ENCODE measurements around the gene SLC6A11. TPM values are rescaled to one million over a fixed set of nuclear protein-coding genes. Genes with fewer than 3 reads are reported as not detected.

Gene SLC6A11
- polyA plus RNA-seq, 2 of the 4 experiments (the other 2 are of a cell fraction), result 0.03 TPM

GRCh38 chr3:10926811-10927521 lies 110.9 kb downstream of the SLC6A11 start (continued):
- no peak for TF ChIP-seq REST (IDR thresholded peaks at IDR 0.05)

- Histone ChIP-seq H3K4me3 (no peak overlapping the region), H3K9me3 (peaks cover 4% of the 10 kb centered on the region; the same call in 1 of the 3 replicates), H3K4me1 (no peaks in the 10 kb centered on the region), H3K4me2 (no peak overlapping the region), H3K27ac (no peak overlapping the region)
- TF ChIP-seq HES2 (IDR thresholded peaks at IDR 0.05), result no peak
- no peak for TF ChIP-seq ZNF302 (CRISPR knock-in tag; IDR thresholded peaks at IDR 0.05)
- no peak for TF ChIP-seq MAZ (IDR thresholded peaks at IDR 0.05; ENCODE audit: borderline replicate concordance, low read depth, low read length)
- no peak for TF ChIP-seq BHLHE40 (IDR thresholded peaks at IDR 0.05; ENCODE audit: low read depth, low read length)
- no peak for TF ChIP-seq HOXB5 (CRISPR knock-in tag; IDR thresholded peaks at IDR 0.05)
- 28% methylated on average over 4 of the region's 4 CpGs for WGBS (ENCODE audit: missing lambda C conversion rate)
- POLR2A ChIA-PET, result no interaction called here
- ATAC-seq (peak; percentile 8 to 27; a peak in 2 of 6 replicates), DNase-seq (ENCODE audit: low read depth in 1 of 2, low spot score in 1 of 2) (no peak), FAIRE-seq (no peak)
- CTCF ChIA-PET, result interaction anchor here (3.9 kb wide), 1 partner anchor 19 kb away, joined by 14 read pairs; no protein-coding TSS in a partner anchor
Measured at GRCh38 chr3:10927551-10927950, 111.5 kb downstream of the SLC6A11 start.

- H3K9me3 ChIP-seq, result peaks cover 4% of the 10 kb centered on the region; the same call in 1 of the 3 replicates
- no peak for DNase-seq (ENCODE audit: low read depth in 1 of 2, low spot score in 1 of 2)
- 46% methylated on average over 8 of the region's 9 CpGs for WGBS (ENCODE audit: missing lambda C conversion rate)
- 0 out of 6 replicates have a peak, but pooled peaks of 1 of the 2 experiments have one; percentile 15 for ATAC-seq
- TF ChIP-seq ZC3H11A (IDR thresholded peaks at IDR 0.05) (no peak), ZNF302 (CRISPR knock-in tag; IDR thresholded peaks at IDR 0.05) (no peak), RARB (CRISPR knock-in tag; IDR thresholded peaks at IDR 0.05) (no peak), MAX (IDR thresholded peaks at IDR 0.05) (no peak), HOXB5 (CRISPR knock-in tag; IDR thresholded peaks at IDR 0.05) (no peak), POLR2A (IDR thresholded peaks at IDR 0.05; ENCODE audit: low read length) (no peak), FOSB (CRISPR knock-in tag; IDR thresholded peaks at IDR 0.05) (no peak), HMGXB4 (CRISPR knock-in tag; IDR thresholded peaks at IDR 0.05; ENCODE audit: borderline replicate concordance) (no peak), USF2 (IDR thresholded peaks at IDR 0.05) (no peak), HEYL (CRISPR knock-in tag; IDR thresholded peaks at IDR 0.05) (no peak), TP53 (CRISPR knock-in tag; IDR thresholded peaks at IDR 0.05) (no peak), SREBF2 (IDR thresholded peaks at IDR 0.05) (no peak), EHMT2 (IDR thresholded peaks at IDR 0.05; ENCODE audit: low read depth) (no peak), ZSCAN20 (CRISPR knock-in tag; IDR thresholded peaks at IDR 0.05) (no peak), BCL3 (IDR thresholded peaks at IDR 0.05) (no peak), HOXB13 (CRISPR knock-in tag; IDR thresholded peaks at IDR 0.05; ENCODE audit: low read depth) (no peak), RNF2 (IDR thresholded peaks at IDR 0.05; ENCODE audit: borderline replicate concordance, low read depth) (no peak), FOXS1 (CRISPR knock-in tag; IDR thresholded peaks at IDR 0.05) (no peak), CTCF (IDR thresholded peaks at IDR 0.05) (no peak)
- ChIA-PET POLR2A (interaction anchor here (0.5 kb wide), 1 partner anchor 16 kb away, joined by 3 read pairs; no protein-coding TSS in a partner anchor), CTCF (interaction anchor here (1.2 to 3.9 kb wide), 4 partner anchors 11 to 133 kb away, joined by 3 to 14 read pairs (median 6); no protein-coding TSS in a partner anchor)
- no peak overlapping the region for H3K27ac ChIP-seq
- no peak overlapping the region for H3K4me2 ChIP-seq
- no peak overlapping the region for H3K4me3 ChIP-seq
- no peak for FAIRE-seq
- no peaks in the 10 kb centered on the region for H3K4me1 ChIP-seq
Measured at GRCh38 chr3:10928407-10928960, 112.5 kb downstream of the SLC6A11 start.
